ENCODE results near the gene MAGEA8. TPM values are rescaled to one million over a fixed set of nuclear protein-coding genes. Genes with fewer than 3 reads are reported as not detected.

The MAGEA8 gene
- total RNA-seq, 1 experiment from 2014 or later = not detected

GRCh38 chrX:149851864-149852263 lies 29.1 kb upstream of the MAGEA8 start:
- no peak overlapping the region for H3K27ac ChIP-seq (ENCODE audit: insufficient read length, low read depth, low read length)
- H4K91ac ChIP-seq (ENCODE audit: insufficient read length, low read depth, low read length) = no peak overlapping the region
- H4K5ac ChIP-seq (ENCODE audit: insufficient read length, low read depth, low read length) = no peak overlapping the region
- no peaks in the 10 kb centered on the region for H4K20me1 ChIP-seq (ENCODE audit: control insufficient read depth, insufficient read depth, insufficient read length)
- peaks cover 70 to 74% of the 10 kb centered on the region in 2 experiments for H3K9me3 Mint-ChIP-seq
- no peak overlapping the region for H2BK120ac ChIP-seq (ENCODE audit: low read depth, low read length, poor library complexity, severe bottlenecking)
- H3K4me3 Mint-ChIP-seq = no peak overlapping the region
- no peak overlapping the region for H3K56ac ChIP-seq (ENCODE audit: insufficient read length, low read depth, low read length)
- peaks cover 38% of the 10 kb centered on the region for H3K9me3 ChIP-seq (ENCODE audit: control insufficient read depth, low read depth, low read length)
- H2BK5ac ChIP-seq (ENCODE audit: insufficient read length, low read length) = no peak overlapping the region
- H3K27ac Mint-ChIP-seq = no peak overlapping the region
- H3K27me3 Mint-ChIP-seq (ENCODE audit: low read depth) = no peaks in the 10 kb centered on the region
- H3K23ac ChIP-seq (ENCODE audit: insufficient read length, low read depth, low read length) = no peak overlapping the region
- H3K4me2 ChIP-seq (ENCODE audit: insufficient read depth, insufficient read length, low read length) = no peak overlapping the region
- H2BK15ac ChIP-seq (ENCODE audit: low read depth, low read length) = no peak overlapping the region
- H3K14ac ChIP-seq (ENCODE audit: insufficient read depth, low read length) = no peak overlapping the region
- H3K18ac ChIP-seq (ENCODE audit: insufficient read length, low read depth, low read length) = no peak overlapping the region
- H3T11ph ChIP-seq (ENCODE audit: low read length) = no peak overlapping the region
- H3K27me3 ChIP-seq (ENCODE audit: insufficient read depth, low read length) = no peaks in the 10 kb centered on the region
- no peak overlapping the region for H4K8ac ChIP-seq (replicated peaks; ENCODE audit: insufficient read length, low read depth, low read length)
- no peaks in the 10 kb centered on the region for H3K79me2 ChIP-seq (ENCODE audit: insufficient read depth, low read length)
- DNase-seq = no peak
- H3K23me2 ChIP-seq (ENCODE audit: insufficient read length, low read depth, low read length, poor library complexity, severe bottlenecking) = no peaks in the 10 kb centered on the region
- no peak overlapping the region for H2AFZ ChIP-seq (ENCODE audit: low read length)
- no peaks in the 10 kb centered on the region for H3K4me1 ChIP-seq (ENCODE audit: insufficient read depth, low read length)
- no peak for TF ChIP-seq CTCF (conservative IDR thresholded peaks at IDR 0.05)
- H3K4me1 Mint-ChIP-seq = peaks cover 16% of the 10 kb centered on the region in 2 experiments
- H3K79me1 ChIP-seq (ENCODE audit: insufficient read depth, low read depth, low read length, poor library complexity, severe bottlenecking) = no peaks in the 10 kb centered on the region
- H3K4ac ChIP-seq (ENCODE audit: low read depth, low read length) = no peak overlapping the region
- no peak overlapping the region for H2AK5ac ChIP-seq (ENCODE audit: insufficient read length, low read length)
- no peak overlapping the region for H3K9ac ChIP-seq (ENCODE audit: extremely low read depth, insufficient read length, low read length)
- H2BK20ac ChIP-seq (ENCODE audit: low read depth, low read length, poor library complexity, severe bottlenecking) = no peak overlapping the region
- peaks cover 0 to 4% (median 1%) of the 10 kb centered on the region in 3 experiments; a peak in 3 of 7 replicates for H3K36me3 Mint-ChIP-seq (ENCODE audit: insufficient read depth in 1 of 3, low read depth in 3 of 3)
- H2BK12ac ChIP-seq (ENCODE audit: insufficient read length, low read depth, low read length) = no peak overlapping the region
